GM18868 (cell line): ENCODE data around the gene VWA5A.

Source experiments
- ATAC-seq: cut with Tn5 transposase; IDR thresholded peaks from one replicate; pipeline ENCODE4 v1.9.1; 2021; ENCODE audit warnings: mild to moderate bottlenecking, moderate library complexity; ENCODE audit not compliant: unreplicated experiment

VWA5A gene, protein sequence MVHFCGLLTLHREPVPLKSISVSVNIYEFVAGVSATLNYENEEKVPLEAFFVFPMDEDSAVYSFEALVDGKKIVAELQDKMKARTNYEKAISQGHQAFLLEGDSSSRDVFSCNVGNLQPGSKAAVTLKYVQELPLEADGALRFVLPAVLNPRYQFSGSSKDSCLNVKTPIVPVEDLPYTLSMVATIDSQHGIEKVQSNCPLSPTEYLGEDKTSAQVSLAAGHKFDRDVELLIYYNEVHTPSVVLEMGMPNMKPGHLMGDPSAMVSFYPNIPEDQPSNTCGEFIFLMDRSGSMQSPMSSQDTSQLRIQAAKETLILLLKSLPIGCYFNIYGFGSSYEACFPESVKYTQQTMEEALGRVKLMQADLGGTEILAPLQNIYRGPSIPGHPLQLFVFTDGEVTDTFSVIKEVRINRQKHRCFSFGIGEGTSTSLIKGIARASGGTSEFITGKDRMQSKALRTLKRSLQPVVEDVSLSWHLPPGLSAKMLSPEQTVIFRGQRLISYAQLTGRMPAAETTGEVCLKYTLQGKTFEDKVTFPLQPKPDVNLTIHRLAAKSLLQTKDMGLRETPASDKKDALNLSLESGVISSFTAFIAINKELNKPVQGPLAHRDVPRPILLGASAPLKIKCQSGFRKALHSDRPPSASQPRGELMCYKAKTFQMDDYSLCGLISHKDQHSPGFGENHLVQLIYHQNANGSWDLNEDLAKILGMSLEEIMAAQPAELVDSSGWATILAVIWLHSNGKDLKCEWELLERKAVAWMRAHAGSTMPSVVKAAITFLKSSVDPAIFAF

DNA sequence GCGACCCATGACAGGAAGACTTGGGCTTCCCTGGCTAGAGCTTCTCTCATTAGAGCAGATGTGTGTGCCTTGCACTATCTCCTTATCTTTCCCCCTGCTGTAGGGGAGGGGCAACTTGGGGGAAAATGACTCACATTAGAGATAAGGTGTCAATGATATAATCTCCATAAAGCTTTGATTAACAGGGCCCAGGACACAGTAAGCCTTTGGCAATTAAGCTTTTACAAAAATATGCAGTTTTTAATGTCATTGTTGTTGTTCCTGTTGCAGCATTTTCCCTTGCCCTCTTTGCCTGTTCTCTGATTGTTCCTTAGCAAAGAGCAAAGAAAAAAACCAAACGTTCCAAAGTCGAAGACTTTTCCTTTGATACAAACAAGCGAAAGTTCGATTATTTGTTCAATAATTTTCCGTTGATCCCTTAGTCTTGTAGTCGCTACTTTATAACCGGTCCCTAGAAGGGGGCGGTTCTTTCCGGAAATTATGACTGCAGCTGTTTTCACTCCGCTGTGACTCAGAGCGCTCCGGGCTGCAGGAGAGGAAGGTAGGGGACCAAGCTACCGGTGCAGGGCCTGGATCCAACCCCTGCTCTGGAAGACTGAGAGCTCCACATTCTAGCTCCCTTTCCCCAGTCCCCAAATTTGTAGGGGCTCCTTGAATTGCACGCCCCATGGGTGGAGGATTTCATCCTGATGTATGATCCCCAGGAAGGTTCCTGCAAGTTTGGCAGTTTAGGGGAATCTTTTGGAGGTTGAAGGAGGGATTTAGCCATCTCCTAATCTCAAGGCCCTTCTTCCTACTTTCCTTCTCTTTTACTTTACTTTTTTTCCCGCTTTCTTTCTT lies at the start of gene VWA5A:
VWA5A (plus strand) TSS at position 509 of the 840 bp plus-strand sequence. CDS start 2,062 bp downstream, outside the sequence.
- ATAC-seq: peak; percentile 100

DNA sequence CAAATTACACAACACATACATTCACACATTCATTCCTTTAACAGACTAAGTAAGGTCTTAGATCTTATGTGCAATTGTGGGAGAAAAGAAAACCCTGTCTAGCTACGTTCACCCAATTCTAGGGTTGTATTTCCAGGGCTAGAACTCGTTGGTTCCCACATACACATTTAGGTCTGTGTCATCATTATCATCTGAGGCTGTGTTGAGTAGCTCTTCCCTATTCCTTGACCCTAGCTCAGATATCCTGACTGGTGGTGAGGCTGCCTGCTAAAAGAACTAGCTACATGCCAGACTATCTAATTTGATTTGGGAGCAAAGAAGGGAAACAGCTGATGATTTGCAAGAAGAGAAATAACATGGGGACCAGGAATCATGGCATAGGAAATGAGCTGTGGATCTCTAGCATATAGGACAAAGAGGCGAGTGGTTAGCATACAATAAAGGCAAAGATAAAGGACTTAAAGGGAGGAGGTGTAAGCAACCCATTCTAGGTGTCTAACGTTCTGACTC lies 46.6 kb upstream of the VWA5A start:
- ATAC-seq: no peak

DNA sequence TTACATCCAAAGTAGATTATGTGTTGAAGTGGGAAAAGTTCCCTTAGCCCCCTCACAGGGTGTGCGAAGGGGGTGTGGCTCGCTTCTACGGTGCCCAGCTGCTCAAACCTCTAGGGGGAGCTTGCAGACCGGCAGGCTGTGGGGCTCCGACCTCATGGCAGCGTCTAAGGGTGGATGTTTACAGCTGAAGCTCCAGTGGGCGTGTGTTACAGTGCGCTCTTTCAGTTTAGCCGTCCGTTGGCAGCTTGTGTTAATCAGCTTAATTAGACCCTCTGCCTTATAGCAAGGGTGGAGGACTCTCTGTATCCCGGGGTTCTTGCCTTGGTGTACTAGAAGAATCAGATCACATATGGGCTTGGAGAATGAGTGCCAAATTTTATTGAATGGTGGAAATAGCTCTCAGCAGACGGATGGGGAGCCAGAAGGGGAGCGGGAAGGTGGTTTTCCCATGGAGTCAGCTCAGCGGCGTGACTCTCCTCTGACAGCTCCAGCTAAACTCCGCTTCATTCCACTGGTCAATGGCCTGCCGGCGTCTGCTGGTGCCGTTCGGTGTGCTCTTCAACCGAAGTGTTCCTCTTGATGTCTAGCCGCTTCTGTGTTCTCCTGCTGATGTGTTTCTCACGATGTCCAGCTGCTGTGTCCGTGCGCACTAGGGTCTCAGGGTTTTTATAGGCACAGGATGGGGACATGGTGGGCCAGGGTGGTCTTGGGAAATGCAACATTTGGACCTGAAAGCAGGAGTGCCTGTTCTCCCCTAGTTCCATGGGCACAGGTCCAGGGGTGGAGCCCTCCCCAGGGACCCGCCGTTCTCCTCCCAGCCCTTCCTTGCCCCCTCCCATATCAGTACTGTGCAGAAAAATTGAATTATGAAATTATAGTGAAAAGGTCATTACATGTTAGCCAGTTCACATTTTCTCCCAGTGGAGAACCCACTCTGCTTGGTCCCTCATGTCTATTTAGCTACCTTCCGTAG lies 45.5 kb upstream of the VWA5A start:
- peak; percentile 69 for ATAC-seq

DNA sequence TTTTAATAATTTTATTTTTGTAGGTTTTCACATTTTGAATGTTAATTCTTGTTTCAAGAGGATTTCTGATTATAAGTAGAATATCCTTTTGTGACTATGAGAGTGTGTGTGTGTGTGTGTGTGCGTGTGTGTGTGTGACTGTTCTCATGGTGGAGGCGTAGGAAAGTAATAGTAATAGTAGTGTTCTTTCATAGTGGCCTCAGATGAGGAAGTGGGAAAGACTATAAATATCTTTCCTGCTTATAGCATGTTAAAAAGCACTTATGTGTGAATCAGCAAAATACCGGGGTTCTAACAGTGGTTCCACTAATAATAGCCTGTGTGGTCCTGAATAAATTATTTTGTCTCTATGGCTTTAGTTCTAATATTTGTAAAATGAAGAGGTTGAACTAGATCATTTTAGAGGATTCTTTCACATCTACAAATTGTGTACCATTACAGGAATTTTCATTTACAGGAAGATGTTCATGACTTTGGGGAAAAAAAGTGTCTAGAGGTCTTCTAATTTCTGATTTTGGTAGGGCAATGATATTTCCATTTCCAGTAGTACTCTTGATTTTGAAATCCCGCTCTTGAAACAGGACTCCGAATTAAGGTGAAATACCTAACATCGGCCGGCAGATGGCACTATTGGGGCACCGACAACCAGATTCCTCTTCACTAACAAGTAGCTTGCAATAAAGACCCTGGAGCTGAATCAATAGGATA lies 44.2 kb upstream of the VWA5A start:
- peak; percentile 90 for ATAC-seq

DNA sequence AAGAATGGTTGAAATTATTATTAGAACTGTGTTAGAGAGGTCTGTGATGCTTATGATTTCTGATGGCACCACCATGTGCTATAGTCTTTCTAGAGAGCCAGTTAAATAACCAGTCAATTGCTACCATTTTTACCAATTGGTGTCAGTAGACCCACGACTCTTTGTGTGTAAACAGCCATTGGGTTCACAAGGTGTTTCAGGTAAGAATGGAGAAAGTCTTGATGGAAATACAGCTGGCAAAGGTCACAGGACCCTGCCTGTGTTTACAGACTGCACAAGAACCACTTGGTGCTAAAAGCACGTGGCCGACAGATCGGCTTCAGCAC lies 43.7 kb upstream of the VWA5A start:
- no peak for ATAC-seq

DNA sequence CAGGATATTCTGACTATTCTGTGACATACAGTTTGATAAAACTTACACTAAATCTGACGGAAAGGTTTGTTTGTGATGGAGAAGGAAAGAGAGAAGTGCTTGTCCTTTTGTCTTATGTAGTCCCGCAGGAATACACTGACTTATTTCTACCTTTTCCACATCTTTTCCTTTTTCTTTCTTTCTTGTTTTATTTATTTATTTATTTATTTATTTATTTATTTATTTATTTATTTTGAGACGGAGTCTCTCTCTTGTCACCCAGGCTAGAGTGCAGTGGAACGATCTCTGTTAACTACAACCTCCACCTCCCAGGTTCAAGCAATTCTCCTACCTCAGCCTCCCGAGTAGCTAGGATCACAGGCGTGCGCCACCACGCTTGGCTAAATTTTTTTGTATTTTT lies 43.1 kb upstream of the VWA5A start:
- no peak for ATAC-seq

DNA sequence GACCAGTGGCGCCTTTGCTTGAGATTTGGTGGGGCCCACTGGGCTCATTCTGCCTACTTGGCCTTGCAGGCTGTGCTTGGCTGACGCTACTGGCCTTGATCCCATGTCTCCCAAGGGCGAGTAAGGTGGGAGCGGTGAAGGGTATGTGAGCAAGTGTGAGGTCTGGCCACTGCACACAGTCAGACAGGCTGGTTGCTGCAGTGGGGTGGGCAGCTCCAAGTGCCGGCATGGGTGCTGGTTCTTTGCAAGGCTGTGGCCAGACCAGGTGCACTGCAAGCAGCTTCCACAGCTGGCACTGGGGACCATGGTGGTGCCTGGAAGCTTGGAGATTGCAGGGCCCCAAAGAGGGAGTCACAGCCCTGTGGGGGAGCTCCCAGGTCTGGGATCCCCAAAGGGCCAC lies 40.7 kb upstream of the VWA5A start:
- no peak for ATAC-seq

DNA sequence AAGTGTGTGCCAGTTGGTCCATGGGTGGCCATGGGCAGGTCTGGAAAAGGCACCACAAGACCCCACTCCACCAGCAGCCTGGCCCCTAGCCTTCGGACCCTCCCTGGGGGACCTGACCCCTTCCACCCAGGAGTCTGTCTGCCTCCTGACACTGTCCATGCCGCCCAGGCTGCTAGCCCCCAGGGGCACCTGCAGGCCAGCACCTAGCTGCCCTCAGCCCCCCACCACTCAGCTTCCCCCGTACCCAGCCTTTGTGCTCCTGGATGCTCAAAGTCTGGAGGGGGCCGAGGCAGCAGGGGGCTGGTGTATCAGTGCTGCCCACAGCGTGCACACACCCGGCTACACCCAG lies 39.8 kb upstream of the VWA5A start:
- ATAC-seq: no peak

DNA sequence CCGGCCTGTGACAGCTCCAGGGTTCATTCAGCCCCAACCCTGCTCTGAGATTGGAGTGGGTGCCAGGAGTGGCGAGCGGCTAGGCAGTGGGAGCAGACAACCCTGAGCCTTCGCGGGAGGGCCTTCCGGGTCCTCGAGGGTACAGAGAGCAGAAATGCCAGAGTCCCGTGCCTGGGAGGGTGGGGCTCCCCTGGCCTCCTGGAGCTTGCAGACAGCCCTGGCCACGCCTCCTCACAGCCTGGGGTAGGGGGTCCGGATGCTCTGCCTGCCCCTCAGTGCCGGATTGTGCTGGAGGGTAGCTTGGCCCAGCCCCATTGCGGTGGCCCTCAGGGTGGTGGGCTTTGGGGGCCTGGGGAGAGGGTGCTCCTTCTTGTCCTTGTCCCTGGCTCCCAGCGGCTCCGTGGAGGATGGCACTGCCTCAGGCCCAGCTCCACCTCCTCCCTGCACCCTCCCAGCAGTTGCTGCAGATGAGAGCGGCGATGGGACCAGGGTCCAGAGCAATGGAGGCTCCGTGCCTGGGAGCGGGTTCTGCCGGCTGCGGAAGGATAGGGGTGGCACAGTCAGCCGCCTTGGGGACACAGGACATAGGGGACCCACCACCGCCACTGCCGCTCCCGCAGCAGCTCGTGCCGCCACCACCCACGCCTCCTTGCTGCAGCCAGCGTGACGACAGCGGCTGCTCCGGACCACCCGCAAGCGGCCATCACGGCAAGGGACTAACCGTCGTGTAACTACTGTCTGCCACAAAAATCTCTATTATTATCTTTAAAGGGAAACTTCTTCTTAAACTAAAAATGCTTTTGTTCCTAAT lies 39.2 kb upstream of the VWA5A start:
- ATAC-seq: peak; percentile 72

DNA sequence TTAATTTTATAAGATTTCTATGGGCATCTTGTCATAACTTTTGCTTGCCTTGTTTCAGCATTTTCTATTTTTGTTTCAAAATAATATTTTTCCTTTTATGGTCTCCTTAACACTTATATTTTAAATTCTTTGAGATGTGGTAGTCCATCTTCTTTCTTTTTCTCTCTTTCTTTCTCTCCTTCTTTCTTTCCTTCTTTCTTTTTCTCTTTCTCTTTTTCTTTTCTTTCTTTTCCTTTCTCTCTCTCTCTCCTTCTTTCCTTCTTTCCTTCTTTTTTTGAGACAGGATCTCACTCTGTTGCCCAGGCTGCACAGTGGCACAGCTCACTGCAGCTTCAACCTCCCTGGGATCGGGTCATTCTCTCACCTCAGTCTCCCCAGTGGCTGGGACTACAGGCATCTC lies 38.0 kb upstream of the VWA5A start:
- no peak for ATAC-seq

DNA sequence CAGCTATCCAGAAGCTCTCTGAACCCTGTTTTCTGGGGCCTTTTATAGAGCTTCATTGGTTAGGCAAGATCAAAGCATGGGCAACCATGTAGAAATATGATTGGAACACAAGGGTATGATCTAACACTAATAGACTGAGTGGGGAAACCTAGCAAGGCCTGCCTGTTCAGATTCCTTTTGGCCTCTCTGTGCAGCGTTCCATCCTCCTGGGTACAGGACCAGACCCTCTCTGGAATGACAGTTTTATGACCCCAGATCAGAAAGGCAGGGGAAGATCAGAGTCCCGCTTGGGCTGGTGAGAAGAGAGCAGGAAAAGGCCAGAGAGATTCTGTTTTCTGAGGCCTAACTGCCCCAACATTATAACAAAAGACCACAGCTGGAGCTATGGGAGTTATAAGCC lies 36.7 kb upstream of the VWA5A start:
- ATAC-seq: no peak

DNA sequence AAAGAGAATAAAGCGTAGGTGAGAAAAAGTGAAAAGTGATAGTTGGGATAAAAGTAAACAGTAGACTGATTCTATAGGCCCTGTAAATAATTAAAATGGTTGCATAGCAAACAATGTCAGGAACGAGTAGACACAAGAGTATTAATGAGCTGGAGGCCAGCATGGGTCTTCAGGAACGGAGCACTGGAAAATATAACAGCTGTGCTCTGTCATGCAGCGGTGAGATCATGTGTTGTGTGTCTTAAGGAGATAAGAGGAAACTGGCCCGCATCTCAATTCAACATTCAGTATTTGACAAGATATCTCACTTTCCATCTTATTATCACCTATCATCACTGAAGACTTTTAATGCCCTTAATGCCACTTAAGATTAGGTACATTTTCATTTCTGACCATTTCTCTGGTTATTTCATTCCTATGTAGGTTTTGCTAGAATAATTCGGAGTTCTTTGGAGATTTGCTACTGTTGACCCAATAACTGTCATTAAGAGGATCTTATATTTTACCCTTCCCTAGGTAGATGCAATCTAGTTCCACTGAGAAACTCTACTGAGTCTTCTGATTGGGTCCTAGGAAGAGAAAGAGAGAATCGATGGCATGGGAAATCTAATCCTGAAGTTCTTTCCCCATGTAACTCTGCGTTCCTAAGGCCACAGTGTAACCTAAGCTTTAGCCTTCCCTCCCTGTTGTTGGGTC lies 35.5 kb upstream of the VWA5A start:
- no peak for ATAC-seq

DNA sequence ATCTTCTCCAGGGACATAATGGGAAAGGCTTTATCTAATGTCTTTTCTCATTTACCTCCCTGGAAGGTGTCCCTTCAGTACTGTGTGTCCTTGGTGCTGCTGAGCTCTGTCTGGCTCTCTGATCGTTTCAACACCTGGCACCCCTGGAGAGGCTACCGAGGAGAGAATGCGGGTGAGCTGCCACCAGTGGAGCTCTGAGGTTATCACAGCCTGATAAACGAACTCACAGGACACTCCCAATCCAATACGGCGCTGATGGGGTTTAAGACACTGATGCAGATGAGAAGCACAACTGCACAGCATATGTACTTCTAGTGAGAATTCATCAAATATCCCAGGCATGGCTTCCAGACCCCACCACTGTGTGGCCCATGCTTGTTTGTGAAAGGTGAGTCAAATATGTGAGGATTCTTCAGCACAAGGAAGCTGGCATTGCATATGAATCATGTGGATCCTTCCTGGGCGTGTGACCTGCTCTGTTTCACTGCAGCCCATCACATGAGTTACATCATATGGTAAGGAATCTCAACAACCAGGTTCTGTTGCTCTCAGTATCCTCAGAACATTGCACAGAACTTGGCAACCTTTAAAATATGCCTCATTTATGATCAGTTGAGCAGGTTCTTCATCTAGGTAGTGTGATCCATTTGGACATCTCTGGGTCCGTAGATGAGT lies 34.8 kb upstream of the VWA5A start:
- ATAC-seq: no peak

DNA sequence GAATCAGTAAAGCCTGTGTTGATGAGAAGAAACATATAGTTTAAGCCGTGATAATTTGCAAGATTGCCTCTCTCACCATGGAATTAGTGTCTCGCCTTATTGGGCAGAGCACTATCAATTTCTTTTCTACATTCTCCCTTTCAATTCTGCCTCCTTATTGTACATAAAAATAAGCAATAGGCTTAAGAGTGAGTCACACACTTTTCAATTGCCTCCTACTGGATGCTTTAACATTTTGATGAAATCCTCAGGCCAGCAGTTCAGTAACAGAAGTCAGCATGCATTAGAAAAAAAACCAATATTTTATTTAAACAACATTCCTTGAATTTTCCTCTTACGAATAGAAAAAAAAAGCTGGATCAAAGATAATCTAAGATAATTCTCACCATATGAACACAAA lies 33.8 kb upstream of the VWA5A start:
- no peak for ATAC-seq

DNA sequence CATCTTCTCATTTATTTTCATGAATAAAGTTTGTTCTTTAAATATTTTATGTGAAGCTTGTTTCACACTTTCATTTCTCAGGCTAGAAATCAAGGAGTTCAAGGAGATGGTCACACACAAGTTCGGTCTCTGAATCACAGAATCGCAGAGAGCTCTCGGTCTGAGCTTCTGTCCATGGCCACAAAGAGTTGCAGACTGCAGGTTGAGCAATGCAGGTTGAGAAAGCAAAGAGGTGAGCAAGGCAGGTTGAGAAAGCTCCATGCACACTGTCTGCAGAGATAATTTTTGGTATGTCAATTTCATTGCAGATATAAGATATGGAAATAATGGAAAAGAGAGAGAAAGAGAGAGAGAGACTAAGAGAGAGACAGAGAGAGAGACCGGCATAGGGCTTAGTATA lies 32.9 kb upstream of the VWA5A start:
- ATAC-seq: no peak

DNA sequence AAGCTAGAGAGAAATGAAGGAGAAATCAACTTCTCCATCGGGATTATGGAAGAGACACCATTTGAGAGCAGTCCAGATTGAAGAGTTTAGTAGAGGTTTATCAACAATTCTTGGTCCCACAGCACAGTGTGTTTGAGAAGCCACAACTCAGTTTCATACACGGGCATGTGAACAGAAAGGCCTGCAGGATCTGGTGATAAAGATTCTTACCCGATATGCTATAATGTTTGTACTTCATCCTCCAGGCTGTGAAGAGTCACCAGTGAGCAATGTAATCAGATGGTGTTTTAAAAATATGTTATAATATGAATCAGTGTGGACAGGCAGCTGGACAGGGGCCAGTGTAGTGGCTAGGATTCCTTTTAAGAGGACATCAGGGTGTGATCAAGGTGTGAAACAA lies 29.7 kb upstream of the VWA5A start:
- no peak for ATAC-seq

DNA sequence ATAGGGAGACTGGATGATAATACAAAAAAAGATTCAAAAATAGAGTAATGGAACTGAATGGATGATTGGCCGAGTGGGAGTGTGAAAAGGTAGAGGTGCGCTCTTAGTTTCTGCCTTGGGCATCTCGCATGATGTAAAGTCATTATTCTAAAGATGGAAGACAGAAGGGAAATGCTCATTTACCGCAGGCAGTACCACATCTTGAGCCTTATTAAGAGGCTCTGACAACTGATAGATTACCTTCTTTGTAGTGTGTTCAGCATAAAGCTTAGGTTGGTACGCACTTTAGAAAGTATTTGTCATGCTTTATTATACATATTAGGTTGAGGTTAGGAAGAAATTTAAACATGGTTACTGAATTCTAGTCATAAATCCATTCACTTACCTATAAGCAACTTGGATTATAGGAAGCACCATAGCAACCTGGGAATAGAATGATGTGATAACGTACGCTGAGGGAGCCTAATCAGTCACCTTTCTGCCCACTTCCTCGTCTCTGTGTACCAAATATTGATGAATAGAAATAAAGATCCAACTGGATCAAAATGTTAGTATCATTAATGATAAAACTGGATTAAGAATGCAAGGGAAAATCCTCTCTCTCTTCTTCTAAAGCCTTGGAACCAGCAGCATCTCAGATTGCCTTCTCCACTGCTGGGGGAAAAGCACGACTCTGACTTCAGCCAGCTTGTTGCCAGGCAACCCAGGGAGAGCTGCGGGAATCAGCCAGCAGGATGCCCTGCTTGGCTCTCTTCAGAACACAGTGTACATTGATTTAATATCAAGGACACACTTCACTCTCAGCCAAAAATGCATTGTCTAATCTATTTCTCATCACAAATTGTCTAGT lies 29.0 kb upstream of the VWA5A start:
- no peak for ATAC-seq
